SH-SY5Y (cell line): ENCODE results near the gene AMH.

Experiments used
- GATA2 ChIP-seq: IDR thresholded peaks from 2 replicates; pipeline ENCODE4 v1.6.1; 2011; ENCODE audit warnings: mild to moderate bottlenecking, low read depth, low read length
- GATA3 ChIP-seq: IDR thresholded peaks from 2 replicates; pipeline ENCODE4 v1.6.1; 2011; ENCODE audit warnings: low read depth, mild to moderate bottlenecking, low read length, moderate library complexity

Gene AMH

GRCh38 chr19:2259336-2259735 lies 10.2 kb downstream of the AMH start:
- TF ChIP-seq GATA2 (no peak), GATA3 (no peak)

- TF ChIP-seq GATA2 = no peak
- no peak for TF ChIP-seq GATA3
Observed at GRCh38 chr19:2260341-2260805, 11.2 kb downstream of the AMH start.

- TF ChIP-seq GATA3 = no peak
- no peak for TF ChIP-seq GATA2
Observed at GRCh38 chr19:2261438-2262172, 12.5 kb downstream of the AMH start.

GRCh38 chr19:2266183-2266993 lies 17.3 kb downstream of the AMH start:
- TF ChIP-seq GATA2 = no peak
- TF ChIP-seq GATA3 = no peak

GRCh38 chr19:2268480-2268830 lies 19.3 kb downstream of the AMH start:
- TF ChIP-seq GATA2 = no peak
- no peak for TF ChIP-seq GATA3

- TF ChIP-seq GATA3 (no peak), GATA2 (no peak)
Observed at GRCh38 chr19:2268861-2269243, 19.7 kb downstream of the AMH start.

GRCh38 chr19:2269244-2270156 lies 20.4 kb downstream of the AMH start:
- TF ChIP-seq GATA2 (no peak), GATA3 (no peak)

GRCh38 chr19:2270157-2270422 lies 21.0 kb downstream of the AMH start:
- TF ChIP-seq GATA2 (no peak), GATA3 (no peak)

GRCh38 chr19:2270423-2271233 lies 21.5 kb downstream of the AMH start:
- no peak for TF ChIP-seq GATA3
- no peak for TF ChIP-seq GATA2

- no peak for TF ChIP-seq GATA2
- TF ChIP-seq GATA3 = no peak
Observed at GRCh38 chr19:2271234-2272103, 22.3 kb downstream of the AMH start.

GRCh38 chr19:2273356-2274184 lies 24.4 kb downstream of the AMH start:
- TF ChIP-seq GATA2 (no peak), GATA3 (no peak)

GRCh38 chr19:2274185-2274711 lies 25.1 kb downstream of the AMH start:
- TF ChIP-seq GATA2 (no peak), GATA3 (no peak)
